Measurements from ENCODE around the gene RPL37A. TPM values are rescaled to one million over a fixed set of nuclear protein-coding genes. Genes with fewer than 3 reads are reported as not detected.

The RPL37A gene
- 10,990 TPM for polyA plus RNA-seq (2013, experiment 1 of 2)
- 10,919 TPM for polyA plus RNA-seq (2013, experiment 2 of 2)

- Histone ChIP-seq H2BK120ac (ENCODE audit: low read depth, low read length) (no peak within 1 kb of the TSS), H3K4ac (ENCODE audit: low read depth, low read length) (peak within 1 kb of the TSS; percentile 77), H3K79me2 (ENCODE audit: control insufficient read depth, insufficient read depth, low read length) (peaks cover 32% of the 10 kb centered on the region), H3K27me3 (ENCODE audit: insufficient read depth, low read length, poor library complexity) (no peaks in the 10 kb centered on the region), H4K5ac (ENCODE audit: low read length) (peak within 1 kb of the TSS; percentile 82), H3K27ac (ENCODE audit: low read depth, low read length) (peak within 1 kb of the TSS; percentile 54), H2BK15ac (replicated peaks; ENCODE audit: low read depth) (no peak within 1 kb of the TSS), H3K4me1 (ENCODE audit: control insufficient read depth, low read depth, low read length) (no peaks in the 10 kb centered on the region), H3K9ac (ENCODE audit: low read length) (peak within 1 kb of the TSS; percentile 93), H2BK5ac (ENCODE audit: low read length) (peak within 1 kb of the TSS; percentile 31), H3K4me2 (ENCODE audit: low read length) (peak within 1 kb of the TSS; percentile 65), H3K23ac (ENCODE audit: low read length) (peak within 1 kb of the TSS; percentile 99), H4K8ac (ENCODE audit: low read depth, low read length) (peak within 1 kb of the TSS; percentile 78), H3K36me3 (ENCODE audit: control insufficient read depth, insufficient read depth, low read length) (peaks cover 12% of the 10 kb centered on the region), H3K18ac (ENCODE audit: low read length) (peak within 1 kb of the TSS; percentile 57), H3K56ac (ENCODE audit: low read length) (peak within 1 kb of the TSS; percentile 99), H3K79me1 (ENCODE audit: low read length) (peaks cover 13% of the 10 kb centered on the region), H3K4me3 (ENCODE audit: low read length) (peak within 1 kb of the TSS; percentile 94), H2AK5ac (ENCODE audit: low read length) (peak within 1 kb of the TSS; percentile 95)
- DNase-seq = peak; percentile 98
- WGBS (ENCODE audit: extremely low coverage, insufficient coverage, low lambda C conversion rate) = no CpG with 5 or more reads among the region's 54 CpGs
These were observed at the start of gene RPL37A for GRCh38 chr2:216498379-216499352. Gene RPL37A (plus strand): TSS chr2:216498844. CDS start chr2:216498875, 31 bp downstream.

- no peak overlapping the region for H3K23ac ChIP-seq (ENCODE audit: low read length)
- H3K4me3 ChIP-seq (ENCODE audit: low read length) = no peak overlapping the region
- H3K79me1 ChIP-seq (ENCODE audit: low read length) = no peaks in the 10 kb centered on the region
- H3K4ac ChIP-seq (ENCODE audit: low read depth, low read length) = no peak overlapping the region
- no peak overlapping the region for H2AK5ac ChIP-seq (ENCODE audit: low read length)
- H4K5ac ChIP-seq (ENCODE audit: low read length) = no peak overlapping the region
- H3K27me3 ChIP-seq (ENCODE audit: insufficient read depth, low read length, poor library complexity) = no peaks in the 10 kb centered on the region
- no peak for DNase-seq
- no peak overlapping the region for H2BK120ac ChIP-seq (ENCODE audit: low read depth, low read length)
- no peak overlapping the region for H3K4me2 ChIP-seq (ENCODE audit: low read length)
- H3K4me1 ChIP-seq (ENCODE audit: control insufficient read depth, low read depth, low read length) = no peaks in the 10 kb centered on the region
- H3K36me3 ChIP-seq (ENCODE audit: control insufficient read depth, insufficient read depth, low read length) = peaks cover 16% of the 10 kb centered on the region
- no peak overlapping the region for H3K27ac ChIP-seq (ENCODE audit: low read depth, low read length)
- no peak overlapping the region for H3K56ac ChIP-seq (ENCODE audit: low read length)
- no peak overlapping the region for H3K9ac ChIP-seq (ENCODE audit: low read length)
- H3K79me2 ChIP-seq (ENCODE audit: control insufficient read depth, insufficient read depth, low read length) = no peaks in the 10 kb centered on the region
- H4K8ac ChIP-seq (ENCODE audit: low read depth, low read length) = no peak overlapping the region
- H2BK5ac ChIP-seq (ENCODE audit: low read length) = no peak overlapping the region
- H2BK15ac ChIP-seq (replicated peaks; ENCODE audit: low read depth) = no peak overlapping the region
- H3K18ac ChIP-seq (ENCODE audit: low read length) = no peak overlapping the region
These were observed 48.3 kb upstream of the RPL37A start for GRCh38 chr2:216450346-216450745.

- Histone ChIP-seq H3K4me1 (ENCODE audit: control insufficient read depth, low read depth, low read length) (no peaks in the 10 kb centered on the region), H2BK120ac (ENCODE audit: low read depth, low read length) (no peak overlapping the region), H3K4me3 (ENCODE audit: low read length) (no peak overlapping the region), H3K36me3 (ENCODE audit: control insufficient read depth, insufficient read depth, low read length) (peaks cover 16% of the 10 kb centered on the region), H4K5ac (ENCODE audit: low read length) (no peak overlapping the region), H3K4me2 (ENCODE audit: low read length) (no peak overlapping the region), H2BK15ac (replicated peaks; ENCODE audit: low read depth) (no peak overlapping the region), H3K4ac (ENCODE audit: low read depth, low read length) (no peak overlapping the region), H3K27ac (ENCODE audit: low read depth, low read length) (no peak overlapping the region), H3K23ac (ENCODE audit: low read length) (no peak overlapping the region), H3K79me2 (ENCODE audit: control insufficient read depth, insufficient read depth, low read length) (no peaks in the 10 kb centered on the region), H3K56ac (ENCODE audit: low read length) (no peak overlapping the region), H2BK5ac (ENCODE audit: low read length) (no peak overlapping the region), H2AK5ac (ENCODE audit: low read length) (no peak overlapping the region), H3K9ac (ENCODE audit: low read length) (no peak overlapping the region), H3K27me3 (ENCODE audit: insufficient read depth, low read length, poor library complexity) (no peaks in the 10 kb centered on the region), H3K18ac (ENCODE audit: low read length) (no peak overlapping the region), H3K79me1 (ENCODE audit: low read length) (no peaks in the 10 kb centered on the region), H4K8ac (ENCODE audit: low read depth, low read length) (no peak overlapping the region)
- no CpG with 5 or more reads among the region's 7 CpGs for WGBS (ENCODE audit: extremely low coverage, insufficient coverage, low lambda C conversion rate)
- DNase-seq = no peak
These were observed 47.9 kb upstream of the RPL37A start for GRCh38 chr2:216450784-216451183.

GRCh38 chr2:216453955-216454614, 44.6 kb upstream of the RPL37A start:
- no peak overlapping the region for H2BK15ac ChIP-seq (replicated peaks; ENCODE audit: low read depth)
- no peaks in the 10 kb centered on the region for H3K79me2 ChIP-seq (ENCODE audit: control insufficient read depth, insufficient read depth, low read length)
- no peaks in the 10 kb centered on the region for H3K4me1 ChIP-seq (ENCODE audit: control insufficient read depth, low read depth, low read length)
- no peak overlapping the region for H3K4me3 ChIP-seq (ENCODE audit: low read length)
- WGBS (ENCODE audit: extremely low coverage, insufficient coverage, low lambda C conversion rate) = no CpG with 5 or more reads among the region's 4 CpGs
- no peak overlapping the region for H3K56ac ChIP-seq (ENCODE audit: low read length)
- H4K5ac ChIP-seq (ENCODE audit: low read length) = no peak overlapping the region
- H3K27ac ChIP-seq (ENCODE audit: low read depth, low read length) = no peak overlapping the region
- no peak overlapping the region for H3K4me2 ChIP-seq (ENCODE audit: low read length)
- H3K9ac ChIP-seq (ENCODE audit: low read length) = no peak overlapping the region
- no peaks in the 10 kb centered on the region for H3K79me1 ChIP-seq (ENCODE audit: low read length)
- no peak overlapping the region for H3K23ac ChIP-seq (ENCODE audit: low read length)
- no peak overlapping the region for H3K18ac ChIP-seq (ENCODE audit: low read length)
- DNase-seq = no peak
- no peak overlapping the region for H2AK5ac ChIP-seq (ENCODE audit: low read length)
- H3K36me3 ChIP-seq (ENCODE audit: control insufficient read depth, insufficient read depth, low read length) = peaks cover 7% of the 10 kb centered on the region
- H2BK5ac ChIP-seq (ENCODE audit: low read length) = no peak overlapping the region
- H4K8ac ChIP-seq (ENCODE audit: low read depth, low read length) = no peak overlapping the region
- H2BK120ac ChIP-seq (ENCODE audit: low read depth, low read length) = no peak overlapping the region
- no peaks in the 10 kb centered on the region for H3K27me3 ChIP-seq (ENCODE audit: insufficient read depth, low read length, poor library complexity)
- no peak overlapping the region for H3K4ac ChIP-seq (ENCODE audit: low read depth, low read length)

GRCh38 chr2:216463148-216463547, 35.5 kb upstream of the RPL37A start:
- H3K4me2 ChIP-seq (ENCODE audit: low read length) = no peak overlapping the region
- no peaks in the 10 kb centered on the region for H3K27me3 ChIP-seq (ENCODE audit: insufficient read depth, low read length, poor library complexity)
- H2BK120ac ChIP-seq (ENCODE audit: low read depth, low read length) = no peak overlapping the region
- no peaks in the 10 kb centered on the region for H3K36me3 ChIP-seq (ENCODE audit: control insufficient read depth, insufficient read depth, low read length)
- H3K4me1 ChIP-seq (ENCODE audit: control insufficient read depth, low read depth, low read length) = no peaks in the 10 kb centered on the region
- H3K27ac ChIP-seq (ENCODE audit: low read depth, low read length) = no peak overlapping the region
- H3K79me1 ChIP-seq (ENCODE audit: low read length) = no peaks in the 10 kb centered on the region
- no peak overlapping the region for H3K56ac ChIP-seq (ENCODE audit: low read length)
- WGBS (ENCODE audit: extremely low coverage, insufficient coverage, low lambda C conversion rate) = no CpG with 5 or more reads among the region's 2 CpGs
- no peak overlapping the region for H2BK15ac ChIP-seq (replicated peaks; ENCODE audit: low read depth)
- H4K5ac ChIP-seq (ENCODE audit: low read length) = no peak overlapping the region
- no peak overlapping the region for H3K4me3 ChIP-seq (ENCODE audit: low read length)
- no peak overlapping the region for H3K4ac ChIP-seq (ENCODE audit: low read depth, low read length)
- H4K8ac ChIP-seq (ENCODE audit: low read depth, low read length) = no peak overlapping the region
- no peak overlapping the region for H3K9ac ChIP-seq (ENCODE audit: low read length)
- DNase-seq = no peak
- H3K18ac ChIP-seq (ENCODE audit: low read length) = no peak overlapping the region
- H2BK5ac ChIP-seq (ENCODE audit: low read length) = no peak overlapping the region
- H3K79me2 ChIP-seq (ENCODE audit: control insufficient read depth, insufficient read depth, low read length) = no peaks in the 10 kb centered on the region
- no peak overlapping the region for H3K23ac ChIP-seq (ENCODE audit: low read length)
- H2AK5ac ChIP-seq (ENCODE audit: low read length) = no peak overlapping the region

Measured in mesendoderm (in vitro differentiated cells).